ENCODE data around the gene PSMB10. TPM values are rescaled to one million over a fixed set of nuclear protein-coding genes. Genes with fewer than 3 reads are reported as not detected.

Gene PSMB10
- total RNA-seq, 1 donor from 2014 or later, result 1.2 TPM

DNA sequence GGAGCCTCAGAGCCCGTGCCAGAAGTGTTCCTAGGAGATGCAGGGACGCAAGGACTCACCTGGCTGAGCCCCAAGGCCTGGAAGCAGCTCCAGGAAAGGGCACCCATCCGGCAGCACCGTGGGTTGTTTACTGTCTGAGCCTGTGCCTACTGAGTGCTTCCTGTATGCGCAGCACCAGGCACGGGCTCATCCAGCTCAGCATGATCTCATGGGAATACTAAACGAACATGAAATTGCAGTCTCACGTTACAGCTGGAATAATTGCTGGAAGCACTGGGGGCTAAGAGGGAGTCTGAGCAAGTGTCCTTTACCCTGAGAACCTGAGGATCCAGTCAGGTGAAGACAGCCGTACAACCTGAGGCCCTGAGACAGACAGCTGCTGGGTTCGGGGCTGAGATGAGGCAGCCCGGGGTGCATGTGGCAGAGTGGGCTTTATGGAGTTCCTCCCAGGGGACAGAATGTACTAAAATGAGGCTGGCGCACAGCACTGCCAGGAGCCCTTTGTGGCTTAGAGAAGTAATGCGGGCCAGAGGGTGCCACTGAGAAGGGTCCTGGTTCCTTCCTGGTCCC is 10.4 kb downstream of the PSMB10 start:
- Histone ChIP-seq H3K4me1 (no peaks in the 10 kb centered on the region), H3K79me2 (ENCODE audit: low read depth) (no peaks in the 10 kb centered on the region), H3K27me3 (no peaks in the 10 kb centered on the region), H3F3A (ENCODE audit: low read depth) (no peaks in the 10 kb centered on the region), H3K27ac (no peak overlapping the region), H3K4me3 (no peak overlapping the region), H3K9me3 (ENCODE audit: low read depth) (no peaks in the 10 kb centered on the region), H4K20me1 (ENCODE audit: low read depth) (peaks cover 63% of the 10 kb centered on the region), H3K36me3 (no peaks in the 10 kb centered on the region), H2AFZ (replicated peaks) (no peak overlapping the region), H3K4me2 (no peak overlapping the region), H3K9ac (no peak overlapping the region)
- TF ChIP-seq, protein P1, sequence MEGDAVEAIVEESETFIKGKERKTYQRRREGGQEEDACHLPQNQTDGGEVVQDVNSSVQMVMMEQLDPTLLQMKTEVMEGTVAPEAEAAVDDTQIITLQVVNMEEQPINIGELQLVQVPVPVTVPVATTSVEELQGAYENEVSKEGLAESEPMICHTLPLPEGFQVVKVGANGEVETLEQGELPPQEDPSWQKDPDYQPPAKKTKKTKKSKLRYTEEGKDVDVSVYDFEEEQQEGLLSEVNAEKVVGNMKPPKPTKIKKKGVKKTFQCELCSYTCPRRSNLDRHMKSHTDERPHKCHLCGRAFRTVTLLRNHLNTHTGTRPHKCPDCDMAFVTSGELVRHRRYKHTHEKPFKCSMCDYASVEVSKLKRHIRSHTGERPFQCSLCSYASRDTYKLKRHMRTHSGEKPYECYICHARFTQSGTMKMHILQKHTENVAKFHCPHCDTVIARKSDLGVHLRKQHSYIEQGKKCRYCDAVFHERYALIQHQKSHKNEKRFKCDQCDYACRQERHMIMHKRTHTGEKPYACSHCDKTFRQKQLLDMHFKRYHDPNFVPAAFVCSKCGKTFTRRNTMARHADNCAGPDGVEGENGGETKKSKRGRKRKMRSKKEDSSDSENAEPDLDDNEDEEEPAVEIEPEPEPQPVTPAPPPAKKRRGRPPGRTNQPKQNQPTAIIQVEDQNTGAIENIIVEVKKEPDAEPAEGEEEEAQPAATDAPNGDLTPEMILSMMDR (IDR thresholded peaks at IDR 0.05), result peak; percentile 7
- TF ChIP-seq EZH2phosphoT487 (IDR thresholded peaks at IDR 0.05) (no peak), EZH2 (IDR thresholded peaks at IDR 0.05) (no peak)
- H3K27me3 Mint-ChIP-seq (ENCODE audit: insufficient read depth, low read depth), result peaks cover 2% of the 10 kb centered on the region
- no peaks in the 10 kb centered on the region for H3K4me1 Mint-ChIP-seq
- no peak overlapping the region for H3K27ac Mint-ChIP-seq
- peaks cover 6% of the 10 kb centered on the region for H3K36me3 Mint-ChIP-seq
- no peak for DNase-seq (ENCODE audit: low spot score)
- H3K4me3 Mint-ChIP-seq, result no peak overlapping the region
- H3K9me3 Mint-ChIP-seq, result no peaks in the 10 kb centered on the region

DNA sequence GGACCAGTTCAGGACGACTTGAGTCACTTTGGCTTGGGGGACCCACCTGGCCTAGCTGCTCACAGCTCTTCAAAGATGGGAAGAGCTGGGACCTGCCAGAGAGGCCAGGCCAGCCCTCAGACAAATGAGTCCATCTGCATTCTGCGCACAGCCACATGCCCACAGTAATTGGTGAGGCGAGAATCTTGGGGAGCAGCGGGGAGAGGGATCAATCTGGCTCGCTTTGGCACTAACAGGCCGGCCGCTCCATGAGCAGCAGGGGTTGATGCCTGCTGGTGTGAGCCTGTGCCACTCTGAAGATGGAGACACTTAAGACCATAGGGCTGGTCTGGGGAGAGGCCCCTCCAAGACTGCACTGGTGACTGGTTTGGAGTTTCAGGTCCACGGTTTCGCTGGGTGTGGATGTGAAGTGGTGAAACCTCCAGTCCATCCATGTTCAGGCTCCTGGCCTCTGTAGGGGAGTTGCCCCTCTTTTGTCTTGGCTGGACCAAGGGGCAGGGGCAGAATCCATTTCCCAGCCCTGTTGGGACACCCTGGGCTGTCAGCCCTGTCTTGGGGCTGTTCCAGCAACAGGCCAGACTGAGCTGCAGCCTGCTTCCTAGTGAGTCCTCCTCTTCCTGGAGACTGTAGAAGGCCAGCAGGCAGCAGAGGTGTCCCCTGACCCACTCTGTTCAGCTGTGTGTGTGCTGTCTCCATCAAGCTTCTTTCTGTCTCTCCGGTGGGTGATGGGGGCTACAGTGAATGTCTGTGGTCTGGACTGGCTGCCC is 12.3 kb downstream of the PSMB10 start:
- no peak overlapping the region for H3K27ac Mint-ChIP-seq
- no peaks in the 10 kb centered on the region for H3K9me3 Mint-ChIP-seq
- H3K36me3 ChIP-seq, result no peaks in the 10 kb centered on the region
- H3K9ac ChIP-seq, result no peak overlapping the region
- peaks cover 4% of the 10 kb centered on the region for H3K36me3 Mint-ChIP-seq
- H3F3A ChIP-seq (ENCODE audit: low read depth), result no peaks in the 10 kb centered on the region
- no peaks in the 10 kb centered on the region for H3K27me3 Mint-ChIP-seq (ENCODE audit: insufficient read depth, low read depth)
- H4K20me1 ChIP-seq (ENCODE audit: low read depth), result peaks cover 74% of the 10 kb centered on the region
- TF ChIP-seq, protein P1 (IDR thresholded peaks at IDR 0.05), result no peak
- no peak for TF ChIP-seq EZH2phosphoT487 (IDR thresholded peaks at IDR 0.05)
- no peak for TF ChIP-seq EZH2 (IDR thresholded peaks at IDR 0.05)
- H3K27ac ChIP-seq, result no peak overlapping the region
- H3K4me3 ChIP-seq, result no peak overlapping the region
- DNase-seq (ENCODE audit: low spot score), result no peak
- H3K4me1 ChIP-seq, result no peaks in the 10 kb centered on the region
- no peaks in the 10 kb centered on the region for H3K27me3 ChIP-seq
- H3K9me3 ChIP-seq (ENCODE audit: low read depth), result no peaks in the 10 kb centered on the region
- no peaks in the 10 kb centered on the region for H3K4me1 Mint-ChIP-seq
- H3K79me2 ChIP-seq (ENCODE audit: low read depth), result no peaks in the 10 kb centered on the region
- H3K4me2 ChIP-seq, result no peak overlapping the region
- H3K4me3 Mint-ChIP-seq, result no peak overlapping the region
- no peak overlapping the region for H2AFZ ChIP-seq (replicated peaks)

DNA sequence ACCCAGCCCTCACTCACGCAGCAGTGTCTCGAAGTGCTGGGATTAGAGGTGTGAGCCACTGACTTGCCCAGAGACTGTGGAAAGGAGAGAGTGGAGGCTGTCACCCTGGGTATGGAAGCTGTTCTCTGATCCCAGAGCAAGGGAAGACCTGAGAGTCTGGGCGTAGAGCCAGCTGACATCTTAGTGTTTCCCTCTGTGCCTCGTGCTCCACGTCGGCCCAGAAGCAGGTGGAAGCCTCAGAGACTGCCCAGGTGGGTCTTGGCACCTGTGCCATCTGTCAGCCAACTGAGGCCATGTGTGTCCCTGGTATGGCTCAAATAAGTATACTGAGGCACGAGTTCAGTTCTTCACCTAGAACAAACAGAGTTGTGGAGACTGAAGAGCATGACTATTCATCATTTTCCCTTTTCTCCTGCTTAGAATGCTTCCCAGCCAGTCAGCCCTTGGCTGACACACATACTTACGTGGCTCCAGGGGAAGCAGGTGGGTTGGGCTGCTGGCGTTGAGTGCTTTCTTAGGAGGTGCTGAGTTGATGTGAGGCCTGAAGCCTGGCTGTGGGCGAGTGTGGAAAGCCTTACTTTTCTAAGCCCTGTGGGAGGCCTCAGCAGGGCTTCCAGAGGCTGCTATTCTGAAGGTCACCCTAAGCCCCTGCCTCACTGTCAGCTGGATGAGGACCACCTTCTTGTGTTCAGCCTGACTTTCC is 13.1 kb downstream of the PSMB10 start:
- Histone ChIP-seq H3K9me3 (ENCODE audit: low read depth) (no peaks in the 10 kb centered on the region), H3K4me3 (no peak overlapping the region), H3F3A (ENCODE audit: low read depth) (no peaks in the 10 kb centered on the region), H2AFZ (replicated peaks) (no peak overlapping the region), H3K4me1 (no peaks in the 10 kb centered on the region), H3K4me2 (no peak overlapping the region), H3K9ac (no peak overlapping the region), H4K20me1 (ENCODE audit: low read depth) (peaks cover 77% of the 10 kb centered on the region), H3K27me3 (no peaks in the 10 kb centered on the region), H3K27ac (no peak overlapping the region), H3K79me2 (ENCODE audit: low read depth) (no peaks in the 10 kb centered on the region), H3K36me3 (no peaks in the 10 kb centered on the region)
- TF ChIP-seq EZH2 (IDR thresholded peaks at IDR 0.05) (no peak), EZH2phosphoT487 (IDR thresholded peaks at IDR 0.05) (no peak)
- TF ChIP-seq, protein P1 (IDR thresholded peaks at IDR 0.05), result no peak
- H3K4me1 Mint-ChIP-seq, result no peaks in the 10 kb centered on the region
- no peaks in the 10 kb centered on the region for H3K27me3 Mint-ChIP-seq (ENCODE audit: insufficient read depth, low read depth)
- no peaks in the 10 kb centered on the region for H3K9me3 Mint-ChIP-seq
- no peak overlapping the region for H3K4me3 Mint-ChIP-seq
- no peak for DNase-seq (ENCODE audit: low spot score)
- H3K36me3 Mint-ChIP-seq, result peaks cover 4% of the 10 kb centered on the region
- no peak overlapping the region for H3K27ac Mint-ChIP-seq
